WTC11 (cell line): ENCODE results near the gene ACOD1. TPM values are rescaled to one million over a fixed set of nuclear protein-coding genes. Genes with fewer than 3 reads are reported as not detected.

ENCODE experiments used
- ATAC-seq: fragments of 200-7000 bp; cut with Tn5 transposase; 2 replicates; pipeline ENCODE4 v1.10.0; 2021; ENCODE audit warnings: mild to moderate bottlenecking, moderate library complexity
- CTCF ChIA-PET: fragments of 300-600 bp; sonication (Branson Sonifier 250); formaldehyde crosslinking; loops from one replicate; lab custom pipeline; 2021; ENCODE audit warnings: antibody characterized with exemption; lab: Charles Lee
- POLR2A ChIA-PET: fragments of 350-600 bp; sonication (Branson Sonifier 250); formaldehyde crosslinking; loops from one replicate; lab custom pipeline; 2021; ENCODE audit warnings: antibody characterized with exemption; lab: Charles Lee
- DNase-seq: peaks from one replicate; pipeline ENCODE4 v3.0.0; 2021; ENCODE audit warnings: low spot score
- H3K27ac Mint-ChIP-seq: 2 replicates; pipeline ENCODE4 v1.8.0; 2021; ENCODE audit warnings: mixed read lengths
- H3K27me3 Mint-ChIP-seq: 2 replicates; pipeline ENCODE4 v1.8.0; 2021; ENCODE audit warnings: low read depth, mild to moderate bottlenecking, moderate library complexity, mixed read lengths
- H3K36me3 Mint-ChIP-seq: 2 replicates; pipeline ENCODE4 v1.8.0; 2021; ENCODE audit warnings: mixed read lengths
- H3K4me1 Mint-ChIP-seq: 2 replicates; pipeline ENCODE4 v1.8.0; 2022; ENCODE audit warnings: mixed read lengths
- H3K4me3 Mint-ChIP-seq: 2 replicates; pipeline ENCODE4 v1.8.0; 2021; ENCODE audit warnings: mild to moderate bottlenecking, moderate library complexity, mixed read lengths
- H3K9me3 Mint-ChIP-seq: 2 replicates; pipeline ENCODE4 v1.8.0; 2021; ENCODE audit warnings: mixed read lengths
- ATF3 ChIP-seq: sonication (generic); formaldehyde crosslinking; conservative IDR thresholded peaks from 2 replicates; pipeline ENCODE4 v1.8.1; 2022; ENCODE audit warnings: mild to moderate bottlenecking, missing genetic modification reagents
- CDX4 ChIP-seq: fragments of 250-450 bp; sonication (Bioruptor Pico); IDR thresholded peaks from 2 replicates; pipeline ENCODE4 v1.9.0; 2021; ENCODE audit warnings: moderate library complexity, mild to moderate bottlenecking, inconsistent platforms, borderline replicate concordance
- CREB1 ChIP-seq: sonication (generic); formaldehyde crosslinking; IDR thresholded peaks from 2 replicates; pipeline ENCODE4 v1.8.0; 2023; ENCODE audit warnings: mild to moderate bottlenecking, missing genetic modification reagents
- CREM ChIP-seq: sonication (generic); formaldehyde crosslinking; IDR thresholded peaks from 2 replicates; pipeline ENCODE4 v1.8.1; 2022; ENCODE audit warnings: mild to moderate bottlenecking, missing genetic modification reagents, moderate library complexity
- ELF4 ChIP-seq: sonication (generic); formaldehyde crosslinking; IDR thresholded peaks from 2 replicates; pipeline ENCODE4 v1.8.1; 2022; ENCODE audit warnings: low read depth, mild to moderate bottlenecking, moderate library complexity, missing genetic modification reagents
- GRHL2 ChIP-seq: fragments of 250-450 bp; sonication (Bioruptor Pico); IDR thresholded peaks from 2 replicates; pipeline ENCODE4 v1.8.0; 2022; ENCODE audit warnings: mild to moderate bottlenecking, moderate library complexity; ENCODE audit not compliant: insufficient replicate concordance, severe bottlenecking
- HMGA2 ChIP-seq: fragments of 250-450 bp; sonication (Bioruptor Pico); IDR thresholded peaks from 2 replicates; pipeline ENCODE4 v1.4.0; 2021; ENCODE audit warnings: mild to moderate bottlenecking, moderate library complexity
- ZNF121 ChIP-seq: sonication (generic); formaldehyde crosslinking; IDR thresholded peaks from 2 replicates; pipeline ENCODE4 v1.8.0; 2023; ENCODE audit warnings: missing genetic modification reagents
- ZNF396 ChIP-seq: fragments of 250-450 bp; sonication (Bioruptor Pico); IDR thresholded peaks from 2 replicates; pipeline ENCODE4 v1.8.0; 2021; ENCODE audit warnings: mild to moderate bottlenecking, moderate library complexity, borderline replicate concordance
- ZNF416 ChIP-seq: fragments of 250-450 bp; sonication (Bioruptor Pico); IDR thresholded peaks from 2 replicates; pipeline ENCODE4 v1.9.0; 2021; ENCODE audit warnings: mild to moderate bottlenecking, inconsistent platforms
- total RNA-seq: library from RNA; stranded (reverse); gene quantifications from 3 replicates; pipeline ENCODE4 v1.2.3, GENCODE V29; 2021
- TF ChIP-seq, protein P1 (sequence below): sonication (generic); formaldehyde crosslinking; IDR thresholded peaks from 2 replicates; pipeline ENCODE4 v1.8.1; 2023; ENCODE audit warnings: mild to moderate bottlenecking, missing genetic modification reagents, moderate library complexity
- TF ChIP-seq, protein P2 (sequence below): sonication (generic); formaldehyde crosslinking; IDR thresholded peaks from 2 replicates; pipeline ENCODE4 v1.8.1; 2023; ENCODE audit warnings: mild to moderate bottlenecking, missing genetic modification reagents, moderate library complexity
- TF ChIP-seq, protein P3 (sequence below): fragments of 250-450 bp; sonication (Bioruptor Pico); IDR thresholded peaks from 2 replicates; pipeline ENCODE4 v1.9.0; 2021; ENCODE audit warnings: mild to moderate bottlenecking, borderline replicate concordance
- TF ChIP-seq, protein P4 (sequence below): fragments of 250-450 bp; sonication (Bioruptor Pico); IDR thresholded peaks from 2 replicates; pipeline ENCODE4 v1.9.0; 2021; ENCODE audit warnings: mild to moderate bottlenecking

Gene ACOD1
- total RNA-seq, 1 experiment from 2014 or later = not detected

GRCh38 chr13:76955193-76955592 is 6.9 kb downstream of the ACOD1 start:
- Mint-ChIP-seq H3K36me3 (peaks cover 16% of the 10 kb centered on the region), H3K27ac (no peak overlapping the region), H3K27me3 (no peaks in the 10 kb centered on the region; the same call in 1 of the 2 replicates), H3K4me1 (no peaks in the 10 kb centered on the region), H3K9me3 (peaks cover 36% of the 10 kb centered on the region), H3K4me3 (no peak overlapping the region)
- ChIA-PET POLR2A (no interaction called here), CTCF (interaction anchor here (1.1 to 1.2 kb wide), 2 partner anchors 25 kb away, joined by 3 to 8 read pairs; no protein-coding TSS in a partner anchor)
- ATAC-seq (no peak), DNase-seq (no peak)
- TF ChIP-seq ZNF416 (CRISPR knock-in tag) = no peak
- TF ChIP-seq ELF4 (CRISPR knock-in tag) = no peak
- TF ChIP-seq, protein P1, sequence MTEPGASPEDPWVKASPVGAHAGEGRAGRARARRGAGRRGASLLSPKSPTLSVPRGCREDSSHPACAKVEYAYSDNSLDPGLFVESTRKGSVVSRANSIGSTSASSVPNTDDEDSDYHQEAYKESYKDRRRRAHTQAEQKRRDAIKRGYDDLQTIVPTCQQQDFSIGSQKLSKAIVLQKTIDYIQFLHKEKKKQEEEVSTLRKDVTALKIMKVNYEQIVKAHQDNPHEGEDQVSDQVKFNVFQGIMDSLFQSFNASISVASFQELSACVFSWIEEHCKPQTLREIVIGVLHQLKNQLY = no peak
- TF ChIP-seq, protein P2, sequence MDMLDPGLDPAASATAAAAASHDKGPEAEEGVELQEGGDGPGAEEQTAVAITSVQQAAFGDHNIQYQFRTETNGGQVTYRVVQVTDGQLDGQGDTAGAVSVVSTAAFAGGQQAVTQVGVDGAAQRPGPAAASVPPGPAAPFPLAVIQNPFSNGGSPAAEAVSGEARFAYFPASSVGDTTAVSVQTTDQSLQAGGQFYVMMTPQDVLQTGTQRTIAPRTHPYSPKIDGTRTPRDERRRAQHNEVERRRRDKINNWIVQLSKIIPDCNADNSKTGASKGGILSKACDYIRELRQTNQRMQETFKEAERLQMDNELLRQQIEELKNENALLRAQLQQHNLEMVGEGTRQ = no peak
- TF ChIP-seq ZNF121 (CRISPR knock-in tag) = no peak
- TF ChIP-seq CREM = no peak
- no peak for TF ChIP-seq HMGA2
- no peak for TF ChIP-seq ATF3 (CRISPR knock-in tag)
- TF ChIP-seq, protein P3, sequence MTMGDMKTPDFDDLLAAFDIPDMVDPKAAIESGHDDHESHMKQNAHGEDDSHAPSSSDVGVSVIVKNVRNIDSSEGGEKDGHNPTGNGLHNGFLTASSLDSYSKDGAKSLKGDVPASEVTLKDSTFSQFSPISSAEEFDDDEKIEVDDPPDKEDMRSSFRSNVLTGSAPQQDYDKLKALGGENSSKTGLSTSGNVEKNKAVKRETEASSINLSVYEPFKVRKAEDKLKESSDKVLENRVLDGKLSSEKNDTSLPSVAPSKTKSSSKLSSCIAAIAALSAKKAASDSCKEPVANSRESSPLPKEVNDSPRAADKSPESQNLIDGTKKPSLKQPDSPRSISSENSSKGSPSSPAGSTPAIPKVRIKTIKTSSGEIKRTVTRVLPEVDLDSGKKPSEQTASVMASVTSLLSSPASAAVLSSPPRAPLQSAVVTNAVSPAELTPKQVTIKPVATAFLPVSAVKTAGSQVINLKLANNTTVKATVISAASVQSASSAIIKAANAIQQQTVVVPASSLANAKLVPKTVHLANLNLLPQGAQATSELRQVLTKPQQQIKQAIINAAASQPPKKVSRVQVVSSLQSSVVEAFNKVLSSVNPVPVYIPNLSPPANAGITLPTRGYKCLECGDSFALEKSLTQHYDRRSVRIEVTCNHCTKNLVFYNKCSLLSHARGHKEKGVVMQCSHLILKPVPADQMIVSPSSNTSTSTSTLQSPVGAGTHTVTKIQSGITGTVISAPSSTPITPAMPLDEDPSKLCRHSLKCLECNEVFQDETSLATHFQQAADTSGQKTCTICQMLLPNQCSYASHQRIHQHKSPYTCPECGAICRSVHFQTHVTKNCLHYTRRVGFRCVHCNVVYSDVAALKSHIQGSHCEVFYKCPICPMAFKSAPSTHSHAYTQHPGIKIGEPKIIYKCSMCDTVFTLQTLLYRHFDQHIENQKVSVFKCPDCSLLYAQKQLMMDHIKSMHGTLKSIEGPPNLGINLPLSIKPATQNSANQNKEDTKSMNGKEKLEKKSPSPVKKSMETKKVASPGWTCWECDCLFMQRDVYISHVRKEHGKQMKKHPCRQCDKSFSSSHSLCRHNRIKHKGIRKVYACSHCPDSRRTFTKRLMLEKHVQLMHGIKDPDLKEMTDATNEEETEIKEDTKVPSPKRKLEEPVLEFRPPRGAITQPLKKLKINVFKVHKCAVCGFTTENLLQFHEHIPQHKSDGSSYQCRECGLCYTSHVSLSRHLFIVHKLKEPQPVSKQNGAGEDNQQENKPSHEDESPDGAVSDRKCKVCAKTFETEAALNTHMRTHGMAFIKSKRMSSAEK (CRISPR knock-in tag) = no peak
- TF ChIP-seq, protein P4, sequence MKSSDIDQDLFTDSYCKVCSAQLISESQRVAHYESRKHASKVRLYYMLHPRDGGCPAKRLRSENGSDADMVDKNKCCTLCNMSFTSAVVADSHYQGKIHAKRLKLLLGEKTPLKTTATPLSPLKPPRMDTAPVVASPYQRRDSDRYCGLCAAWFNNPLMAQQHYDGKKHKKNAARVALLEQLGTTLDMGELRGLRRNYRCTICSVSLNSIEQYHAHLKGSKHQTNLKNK (CRISPR knock-in tag) = no peak

- Mint-ChIP-seq H3K9me3 (peaks cover 40% of the 10 kb centered on the region), H3K27ac (no peak overlapping the region), H3K36me3 (peaks cover 21% of the 10 kb centered on the region), H3K27me3 (no peaks in the 10 kb centered on the region; the same call in 1 of the 2 replicates), H3K4me3 (no peak overlapping the region), H3K4me1 (no peaks in the 10 kb centered on the region)
- ChIA-PET POLR2A (no interaction called here), CTCF (interaction anchor here (1.2 kb wide), 1 partner anchor 25 kb away, joined by 3 read pairs; no protein-coding TSS in a partner anchor)
- TF ChIP-seq CDX4 (no peak), ELF4 (CRISPR knock-in tag) (no peak), GRHL2 (CRISPR knock-in tag) (no peak), CREB1 (CRISPR knock-in tag) (no peak), ZNF396 (CRISPR knock-in tag) (no peak)
- TF ChIP-seq, protein P2 = no peak
- ATAC-seq (no peak), DNase-seq (no peak)
These were observed 7.3 kb downstream of the ACOD1 start for GRCh38 chr13:76955661-76956060.
